ENCODE data around the gene PTPN3. TPM values are rescaled to one million over a fixed set of nuclear protein-coding genes. Genes with fewer than 3 reads are reported as not detected.

The PTPN3 gene
- total and polyA plus RNA-seq, 10 of the 15 experiments (the other 5 are each of a cell fraction or from before 2014, with no cell fraction given) = 0.18 to 1.3 (median 0.39) TPM

GRCh38 chr9:109454601-109455155, 43.4 kb downstream of the PTPN3 start:
- H3K9ac ChIP-seq (ENCODE audit: control insufficient read depth, insufficient read depth, low read length) = no peak overlapping the region
- DNase-seq (ENCODE audit: low read depth, low spot score) = no peak
- no peaks in the 10 kb centered on the region for H3K4me1 ChIP-seq (ENCODE audit: control insufficient read depth, insufficient read depth, low read length)
- WGBS (ENCODE audit: insufficient coverage, insufficient replicate concordance, low lambda C conversion rate, missing lambda C conversion rate) = 59% methylated on average over 5 of the region's 5 CpGs
- no peaks in the 10 kb centered on the region for H3K9me3 ChIP-seq (replicated peaks; ENCODE audit: control insufficient read depth, insufficient read depth, low read length)
- H3K27ac ChIP-seq (ENCODE audit: control insufficient read depth, insufficient read depth) = no peak overlapping the region
- in situ Hi-C loops (cut with MboI) (no loop called here), intact Hi-C loops (cut with micrococcal nuclease; ENCODE audit: unreplicated experiment) (no loop called here)
- ChIA-PET POLR2A (no interaction called here), SMC1A (ENCODE audit: uncharacterized antibody, unreplicated experiment) (interaction anchor here (1.2 kb wide), 1 partner anchor 13 kb away, joined by 4 read pairs; no protein-coding TSS in a partner anchor), CTCF (interaction anchor here (0.6 to 1.9 kb wide), 5 partner anchors 10 to 54 kb away, joined by 3 to 11 read pairs (median 4); no protein-coding TSS in a partner anchor), RAD21 (ENCODE audit: unreplicated experiment) (interaction anchor here (1.1 to 2.2 kb wide), 2 partner anchors 14 to 15 kb away, joined by 3 to 7 read pairs; no protein-coding TSS in a partner anchor)
- no peaks in the 10 kb centered on the region for H3K36me3 ChIP-seq (ENCODE audit: control insufficient read depth in 2 of 2, insufficient read depth in 2 of 2, low read length in 1 of 2)
- TF ChIP-seq SMAD1 (IDR thresholded peaks at IDR 0.05; ENCODE audit: low read depth, partially characterized antibody) = no peak
- no peak for TF ChIP-seq RELA (IDR thresholded peaks at IDR 0.05; ENCODE audit: borderline replicate concordance, partially characterized antibody)
- TF ChIP-seq EP300 (IDR thresholded peaks at IDR 0.05; ENCODE audit: borderline replicate concordance in 1 of 2, control insufficient read depth in 1 of 2, low read depth in 2 of 2, low read length in 2 of 2) = no peak
- TF ChIP-seq IRF3 (IDR thresholded peaks at IDR 0.05) = no peak
- no peak for TF ChIP-seq CEBPZ (IDR thresholded peaks at IDR 0.05; ENCODE audit: low read depth, low read length)
- TF ChIP-seq, protein P1, sequence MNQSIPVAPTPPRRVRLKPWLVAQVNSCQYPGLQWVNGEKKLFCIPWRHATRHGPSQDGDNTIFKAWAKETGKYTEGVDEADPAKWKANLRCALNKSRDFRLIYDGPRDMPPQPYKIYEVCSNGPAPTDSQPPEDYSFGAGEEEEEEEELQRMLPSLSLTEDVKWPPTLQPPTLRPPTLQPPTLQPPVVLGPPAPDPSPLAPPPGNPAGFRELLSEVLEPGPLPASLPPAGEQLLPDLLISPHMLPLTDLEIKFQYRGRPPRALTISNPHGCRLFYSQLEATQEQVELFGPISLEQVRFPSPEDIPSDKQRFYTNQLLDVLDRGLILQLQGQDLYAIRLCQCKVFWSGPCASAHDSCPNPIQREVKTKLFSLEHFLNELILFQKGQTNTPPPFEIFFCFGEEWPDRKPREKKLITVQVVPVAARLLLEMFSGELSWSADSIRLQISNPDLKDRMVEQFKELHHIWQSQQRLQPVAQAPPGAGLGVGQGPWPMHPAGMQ (IDR thresholded peaks at IDR 0.05; ENCODE audit: borderline replicate concordance) = no peak
- no peak for TF ChIP-seq ZNF217 (IDR thresholded peaks at IDR 0.05)
- TF ChIP-seq MTA3 (IDR thresholded peaks at IDR 0.05; ENCODE audit: borderline replicate concordance, low read length) = no peak
- TF ChIP-seq NBN (IDR thresholded peaks at IDR 0.05) = no peak
- TF ChIP-seq DPF2 (IDR thresholded peaks at IDR 0.05) = no peak
- TF ChIP-seq ZSCAN29 (IDR thresholded peaks at IDR 0.05) = no peak
- TF ChIP-seq, protein P2, sequence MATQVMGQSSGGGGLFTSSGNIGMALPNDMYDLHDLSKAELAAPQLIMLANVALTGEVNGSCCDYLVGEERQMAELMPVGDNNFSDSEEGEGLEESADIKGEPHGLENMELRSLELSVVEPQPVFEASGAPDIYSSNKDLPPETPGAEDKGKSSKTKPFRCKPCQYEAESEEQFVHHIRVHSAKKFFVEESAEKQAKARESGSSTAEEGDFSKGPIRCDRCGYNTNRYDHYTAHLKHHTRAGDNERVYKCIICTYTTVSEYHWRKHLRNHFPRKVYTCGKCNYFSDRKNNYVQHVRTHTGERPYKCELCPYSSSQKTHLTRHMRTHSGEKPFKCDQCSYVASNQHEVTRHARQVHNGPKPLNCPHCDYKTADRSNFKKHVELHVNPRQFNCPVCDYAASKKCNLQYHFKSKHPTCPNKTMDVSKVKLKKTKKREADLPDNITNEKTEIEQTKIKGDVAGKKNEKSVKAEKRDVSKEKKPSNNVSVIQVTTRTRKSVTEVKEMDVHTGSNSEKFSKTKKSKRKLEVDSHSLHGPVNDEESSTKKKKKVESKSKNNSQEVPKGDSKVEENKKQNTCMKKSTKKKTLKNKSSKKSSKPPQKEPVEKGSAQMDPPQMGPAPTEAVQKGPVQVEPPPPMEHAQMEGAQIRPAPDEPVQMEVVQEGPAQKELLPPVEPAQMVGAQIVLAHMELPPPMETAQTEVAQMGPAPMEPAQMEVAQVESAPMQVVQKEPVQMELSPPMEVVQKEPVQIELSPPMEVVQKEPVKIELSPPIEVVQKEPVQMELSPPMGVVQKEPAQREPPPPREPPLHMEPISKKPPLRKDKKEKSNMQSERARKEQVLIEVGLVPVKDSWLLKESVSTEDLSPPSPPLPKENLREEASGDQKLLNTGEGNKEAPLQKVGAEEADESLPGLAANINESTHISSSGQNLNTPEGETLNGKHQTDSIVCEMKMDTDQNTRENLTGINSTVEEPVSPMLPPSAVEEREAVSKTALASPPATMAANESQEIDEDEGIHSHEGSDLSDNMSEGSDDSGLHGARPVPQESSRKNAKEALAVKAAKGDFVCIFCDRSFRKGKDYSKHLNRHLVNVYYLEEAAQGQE (IDR thresholded peaks at IDR 0.05; ENCODE audit: low read depth, low read length) = no peak
- H3K4me2 ChIP-seq (ENCODE audit: control insufficient read depth, insufficient read depth) = no peak overlapping the region
- no peak overlapping the region for H3K4me3 ChIP-seq
- no peaks in the 10 kb centered on the region for H3K27me3 ChIP-seq (replicated peaks in 1 of 2; ENCODE audit: control insufficient read depth in 2 of 2, insufficient read depth in 2 of 2, low read length in 1 of 2)
- no peak for ATAC-seq
- no peak overlapping the region for H2AFZ ChIP-seq (ENCODE audit: control insufficient read depth, low read depth, low read length)
- no peak for FAIRE-seq
- no peaks in the 10 kb centered on the region for H3K79me2 ChIP-seq (ENCODE audit: control insufficient read depth, insufficient read depth, low read length)
- no peaks in the 10 kb centered on the region; the same call in 1 of the 2 replicates for H4K20me1 ChIP-seq (ENCODE audit: control insufficient read depth, insufficient read depth)
- BruUV-seq (replicated peaks) = no TSS peak

All from GM12878 (cell line).